NB4 (cell line): ENCODE data around the gene SRPK1.
"Not testable (repeated sequence)": the region's sequence is repeated elsewhere in the genome, so short reads cannot be mapped to it uniquely, and the experiment has no call there.

ENCODE experiments used
- DNase-seq: peaks from one replicate; pipeline ENCODE4 v3.0.0; 2010; ENCODE audit warnings: low read depth
- H3K4me3 ChIP-seq: one replicate; pipeline ENCODE4 v1.5.1; 2011; ENCODE audit warnings: mild to moderate bottlenecking, low read depth, low read length, moderate library complexity
- MYC ChIP-seq: IDR thresholded peaks from 2 replicates; pipeline ENCODE4 v1.6.1; 2011; ENCODE audit warnings: low read depth, low read length
- POLR2A ChIP-seq: IDR thresholded peaks from 2 replicates; pipeline ENCODE4 v1.6.1; 2011; ENCODE audit warnings: mild to moderate bottlenecking; ENCODE audit not compliant: insufficient read length; ENCODE audit errors: extremely low read depth
- TF ChIP-seq, protein P1 (sequence below): IDR thresholded peaks from 2 replicates; pipeline ENCODE4 v1.6.1; 2011; ENCODE audit warnings: low read depth, low read length
- TF ChIP-seq, protein P2 (sequence below): IDR thresholded peaks from one replicate; pipeline ENCODE4 v1.5.1; 2012; ENCODE audit warnings: low read depth, low read length

Gene SRPK1

DNA sequence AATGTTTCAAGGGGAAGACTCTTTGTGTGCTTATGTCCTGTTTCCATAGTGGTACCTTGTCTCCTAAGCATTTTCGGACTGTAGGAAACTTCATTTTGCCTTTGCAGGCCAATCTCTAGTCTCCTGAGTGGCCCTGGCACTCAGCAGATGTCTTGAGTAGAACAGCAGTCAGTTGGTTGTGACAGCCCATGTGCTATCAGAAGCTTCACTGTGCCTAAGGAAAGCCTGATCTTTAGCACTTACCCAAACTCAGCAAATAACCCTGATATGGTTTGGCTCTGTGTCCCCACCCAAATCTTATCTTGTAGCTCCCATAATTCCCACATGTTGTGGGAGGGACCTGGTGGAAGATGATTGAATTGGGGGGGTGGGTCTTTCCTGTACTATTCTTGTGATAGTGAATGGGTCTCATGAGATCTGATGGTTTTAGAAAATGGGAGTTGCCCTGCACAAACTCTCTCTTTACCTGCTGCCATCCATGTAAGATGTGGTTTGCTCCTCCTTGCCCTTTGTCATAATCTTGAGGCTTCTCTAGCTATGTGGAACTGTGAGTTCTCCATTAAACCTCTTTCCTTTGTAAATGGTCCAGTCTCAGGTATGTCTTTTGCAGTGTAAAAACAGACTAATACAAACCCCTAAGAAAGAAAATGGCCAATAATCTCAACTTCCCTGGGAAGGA, 15.9 kb upstream of the SRPK1 start:
- TF ChIP-seq, protein P1, sequence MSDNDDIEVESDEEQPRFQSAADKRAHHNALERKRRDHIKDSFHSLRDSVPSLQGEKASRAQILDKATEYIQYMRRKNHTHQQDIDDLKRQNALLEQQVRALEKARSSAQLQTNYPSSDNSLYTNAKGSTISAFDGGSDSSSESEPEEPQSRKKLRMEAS = no peak
- TF ChIP-seq POLR2A (no peak), MYC (no peak)
- TF ChIP-seq, protein P2, sequence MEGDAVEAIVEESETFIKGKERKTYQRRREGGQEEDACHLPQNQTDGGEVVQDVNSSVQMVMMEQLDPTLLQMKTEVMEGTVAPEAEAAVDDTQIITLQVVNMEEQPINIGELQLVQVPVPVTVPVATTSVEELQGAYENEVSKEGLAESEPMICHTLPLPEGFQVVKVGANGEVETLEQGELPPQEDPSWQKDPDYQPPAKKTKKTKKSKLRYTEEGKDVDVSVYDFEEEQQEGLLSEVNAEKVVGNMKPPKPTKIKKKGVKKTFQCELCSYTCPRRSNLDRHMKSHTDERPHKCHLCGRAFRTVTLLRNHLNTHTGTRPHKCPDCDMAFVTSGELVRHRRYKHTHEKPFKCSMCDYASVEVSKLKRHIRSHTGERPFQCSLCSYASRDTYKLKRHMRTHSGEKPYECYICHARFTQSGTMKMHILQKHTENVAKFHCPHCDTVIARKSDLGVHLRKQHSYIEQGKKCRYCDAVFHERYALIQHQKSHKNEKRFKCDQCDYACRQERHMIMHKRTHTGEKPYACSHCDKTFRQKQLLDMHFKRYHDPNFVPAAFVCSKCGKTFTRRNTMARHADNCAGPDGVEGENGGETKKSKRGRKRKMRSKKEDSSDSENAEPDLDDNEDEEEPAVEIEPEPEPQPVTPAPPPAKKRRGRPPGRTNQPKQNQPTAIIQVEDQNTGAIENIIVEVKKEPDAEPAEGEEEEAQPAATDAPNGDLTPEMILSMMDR = no peak
- DNase-seq = no peak
- H3K4me3 ChIP-seq = no peak overlapping the region

DNA sequence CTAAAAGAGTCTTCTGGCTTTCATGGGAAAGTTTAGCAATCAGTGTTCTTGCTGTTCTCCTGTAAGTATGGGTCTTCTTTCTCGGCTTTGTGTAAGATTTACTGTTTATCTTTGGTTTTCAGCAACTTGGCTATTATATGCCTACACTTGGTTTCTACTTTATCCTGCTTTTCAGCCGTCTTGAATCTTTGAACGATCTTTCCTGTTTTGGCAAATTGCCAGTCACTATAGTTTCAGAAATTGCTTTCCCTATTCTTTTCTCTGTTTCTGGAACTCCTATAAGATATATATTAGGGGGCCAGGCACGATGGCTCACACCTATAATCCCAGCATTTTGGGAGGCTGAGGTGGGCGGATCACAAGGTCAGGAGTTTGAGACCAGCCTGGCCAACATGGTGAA, 14.6 kb upstream of the SRPK1 start:
- TF ChIP-seq POLR2A = no peak
- TF ChIP-seq, protein P1 = no peak
- TF ChIP-seq MYC = no peak
- TF ChIP-seq, protein P2 = no peak

DNA sequence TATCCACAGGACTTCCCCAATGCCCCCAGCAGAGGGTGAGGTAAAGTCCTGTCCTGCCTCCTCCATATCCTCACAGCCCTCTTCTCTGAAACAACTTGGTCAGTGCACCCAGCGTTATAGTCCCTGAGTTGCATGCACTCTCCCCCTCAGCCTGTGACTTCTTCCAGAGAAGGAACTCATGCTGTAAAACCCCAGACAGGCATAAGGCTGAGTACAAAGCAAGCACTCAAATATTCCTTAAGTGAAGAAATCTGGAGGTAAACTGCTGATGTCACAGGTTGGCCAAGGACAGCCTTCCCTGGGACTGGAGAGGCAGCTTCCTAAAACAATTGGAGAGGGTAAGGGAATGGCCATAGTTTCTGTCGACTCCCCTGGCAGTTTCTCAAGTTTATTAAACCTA, 12.9 kb upstream of the SRPK1 start:
- TF ChIP-seq, protein P1 = no peak
- TF ChIP-seq MYC (no peak), POLR2A (no peak)
- TF ChIP-seq, protein P2 = no peak
- H3K4me3 ChIP-seq = no peak overlapping the region
- no peak for DNase-seq

More for the DNA sequence above, 14.6 kb upstream of the SRPK1 start:
- H3K4me3 ChIP-seq = no peak overlapping the region
- no peak for DNase-seq

DNA sequence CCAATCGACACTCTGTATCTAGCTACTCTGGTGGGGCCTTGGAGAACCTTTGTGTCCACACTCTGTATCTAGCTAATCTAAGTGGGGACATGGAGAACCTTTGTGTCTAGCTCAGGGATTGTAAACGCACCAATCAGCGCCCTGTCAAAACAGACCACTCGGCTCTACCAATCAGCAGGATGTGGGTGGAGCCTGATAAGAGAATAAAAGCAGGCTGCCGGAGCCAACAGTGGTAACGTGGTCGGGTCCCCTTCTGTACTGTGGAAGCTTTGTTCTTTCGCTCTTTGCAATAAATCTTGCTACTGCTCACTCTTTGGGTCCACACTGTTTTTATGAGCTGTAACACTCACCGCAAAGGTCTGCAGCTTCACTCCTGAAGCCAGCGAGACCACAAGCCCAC, 11.0 kb upstream of the SRPK1 start:
- DNase-seq = peak; percentile 39

DNA sequence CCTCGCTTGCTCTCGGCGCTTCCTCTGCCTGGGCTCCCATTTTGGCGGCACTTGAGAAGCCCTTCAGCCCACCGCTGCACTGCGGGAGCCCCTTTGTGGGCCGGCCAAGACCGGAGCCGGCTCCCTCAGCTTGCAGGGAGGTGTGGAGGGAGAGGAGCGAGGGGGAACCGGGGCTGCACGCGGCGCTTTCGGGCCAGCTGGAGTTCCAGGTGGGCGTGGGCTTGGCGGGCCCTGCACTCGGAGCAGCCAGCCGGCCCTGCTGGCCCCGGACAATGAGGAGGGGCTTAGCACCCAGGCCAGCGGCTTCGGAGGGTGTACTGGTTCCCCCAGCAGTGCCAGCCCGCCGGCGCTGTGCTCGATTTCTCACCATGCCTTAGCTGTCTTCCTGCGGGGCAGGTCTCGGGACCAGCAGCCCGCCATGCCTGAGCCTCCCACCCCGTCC, 10.2 kb upstream of the SRPK1 start:
- H3K4me3 ChIP-seq = no peak overlapping the region
- TF ChIP-seq, protein P2 = no peak
- TF ChIP-seq POLR2A (no peak), MYC (no peak)
- TF ChIP-seq, protein P1 = no peak
- no peak for DNase-seq

More for the DNA sequence above, 11.0 kb upstream of the SRPK1 start:
- H3K4me3 ChIP-seq = not testable (repeated sequence)

DNA sequence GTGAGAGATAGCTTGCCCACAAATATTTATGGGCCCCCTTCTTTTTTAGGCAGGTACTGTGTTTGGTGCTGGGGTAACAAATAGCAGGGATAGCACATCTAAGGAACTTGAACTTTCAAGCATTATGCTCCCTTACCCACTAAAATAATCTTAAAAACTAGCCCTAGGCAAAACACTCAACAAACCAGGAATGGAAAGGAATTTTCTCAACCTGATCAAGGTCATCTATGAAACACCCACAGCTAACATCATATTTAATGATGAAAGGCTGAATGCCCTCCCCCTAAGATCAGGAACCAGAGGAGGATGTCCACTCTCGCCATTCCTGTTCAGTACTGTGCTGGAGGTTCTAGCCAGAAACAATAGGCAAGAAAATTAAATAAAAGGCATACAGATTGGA, 8.7 kb upstream of the SRPK1 start:
- no peak for TF ChIP-seq MYC
- TF ChIP-seq, protein P1 = no peak
- TF ChIP-seq, protein P2 = no peak
- no peak for TF ChIP-seq POLR2A
- no peak overlapping the region for H3K4me3 ChIP-seq
- DNase-seq = no peak
